ENCODE measurements around the gene OR1J1. TPM values are rescaled to one million over a fixed set of nuclear protein-coding genes. Genes with fewer than 3 reads are reported as not detected.

OR1J1 gene
- total RNA-seq, 1 donor from 2014 or later = not detected

- no peak for DNase-seq (ENCODE audit: low spot score)
These were observed 32.5 kb downstream of the OR1J1 start for GRCh38 chr9:122445155-122445749.

GRCh38 chr9:122444041-122444733, 33.5 kb downstream of the OR1J1 start:
- no peak for DNase-seq (ENCODE audit: low spot score)

- DNase-seq (ENCODE audit: low spot score) = no peak
These were observed 35.2 kb downstream of the OR1J1 start for GRCh38 chr9:122442568-122442967.

Other genes with a start within 250 kb of the OR1J1 start
- 20.9 TPM for gene LHX6, start 249.0 kb downstream of the OR1J1 start, total RNA-seq
- gene RBM18, start 213.1 kb downstream of the OR1J1 start, total RNA-seq = 18.8 TPM
- gene MRRF, start 213.0 kb downstream of the OR1J1 start, total RNA-seq = 41.8 TPM
- 16.5 TPM for gene PTGS1, start 106.9 kb downstream of the OR1J1 start, total RNA-seq
- not detected for gene OR1J2, start 32.9 kb upstream of the OR1J1 start, total RNA-seq
- not detected for gene OR1J4, start 41.2 kb upstream of the OR1J1 start, total RNA-seq
- not detected for gene OR1N1, start 49.4 kb upstream of the OR1J1 start, total RNA-seq
- gene OR1N2, start 75.2 kb upstream of the OR1J1 start, total RNA-seq = not detected
- gene OR1L8, start 105.5 kb upstream of the OR1J1 start, total RNA-seq = not detected
- not detected for gene OR1Q1, start 136.8 kb upstream of the OR1J1 start, total RNA-seq
- not detected for gene OR1B1, start 179.7 kb upstream of the OR1J1 start, total RNA-seq
- not detected for gene OR1L1, start 183.8 kb upstream of the OR1J1 start, total RNA-seq
- not detected for gene OR1L3, start 197.2 kb upstream of the OR1J1 start, total RNA-seq
- not detected for gene OR1L4, start 246.1 kb upstream of the OR1J1 start, total RNA-seq

All from mesenteric fat pad (tissue), 1 donor.